ENCODE measurements around the gene ABHD1.

ABHD1 gene

DNA sequence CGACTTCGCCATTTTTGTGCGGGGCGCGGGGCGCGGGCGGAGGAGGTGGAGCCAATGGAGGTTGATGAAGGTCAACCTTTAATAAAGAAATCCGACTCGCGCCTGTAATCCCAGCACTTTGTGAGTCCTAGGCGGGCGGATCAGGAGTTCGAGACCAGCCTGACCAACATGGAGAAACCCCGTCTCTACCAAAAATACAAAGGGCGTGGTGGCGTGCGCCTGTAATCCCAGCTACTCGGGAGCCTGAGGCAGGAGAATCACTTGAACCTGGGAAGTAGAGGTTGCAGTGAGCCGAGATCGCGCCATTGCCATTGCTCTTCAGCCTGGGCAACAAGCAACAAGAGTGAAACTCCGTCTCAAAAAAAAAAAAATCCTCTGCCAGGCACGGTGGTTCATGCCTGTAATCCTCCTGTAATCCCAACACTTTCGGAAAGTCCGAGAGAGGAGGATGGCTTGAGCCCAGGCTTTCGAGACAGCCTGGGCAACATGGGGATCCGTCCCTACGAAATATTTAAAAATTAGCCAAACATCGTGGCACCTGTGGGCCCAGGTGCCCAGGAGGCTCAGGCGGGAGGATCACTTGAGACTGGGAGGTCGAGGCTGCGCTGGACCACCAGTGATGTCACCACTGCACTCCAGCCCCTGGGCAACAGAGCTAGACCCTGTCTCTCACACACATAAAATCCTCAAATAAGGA is 11.3 kb downstream of the ABHD1 start:
- no peak for DNase-seq (ENCODE audit: low read depth)

DNA sequence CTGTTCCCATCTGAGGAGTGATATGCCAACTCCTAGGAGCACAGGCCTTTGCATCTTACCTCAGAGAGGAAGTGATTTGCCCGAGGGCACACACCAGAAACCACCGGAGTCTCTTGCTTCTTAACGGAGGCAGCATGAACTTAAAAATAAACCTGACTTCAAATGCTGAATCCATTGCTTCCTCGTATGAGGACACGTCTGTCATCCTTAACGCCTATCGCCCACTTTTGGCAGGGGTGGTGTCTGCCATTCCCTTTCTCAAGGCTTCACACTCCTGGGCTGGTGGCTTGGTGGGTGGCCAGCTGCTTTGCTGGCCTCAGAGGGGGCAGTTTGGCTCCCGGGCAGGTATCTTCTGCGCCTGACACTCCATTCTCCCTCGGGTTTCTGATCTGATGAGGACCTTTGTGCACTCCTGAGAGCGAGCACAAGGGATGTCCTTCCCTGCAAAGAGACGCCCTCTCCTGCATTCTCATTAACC is 11.9 kb downstream of the ABHD1 start:
- no peak overlapping the region for H3K4me3 ChIP-seq (ENCODE audit: low read depth, low read length)
- no peak for DNase-seq (ENCODE audit: low read depth)
- TF ChIP-seq, protein P1, sequence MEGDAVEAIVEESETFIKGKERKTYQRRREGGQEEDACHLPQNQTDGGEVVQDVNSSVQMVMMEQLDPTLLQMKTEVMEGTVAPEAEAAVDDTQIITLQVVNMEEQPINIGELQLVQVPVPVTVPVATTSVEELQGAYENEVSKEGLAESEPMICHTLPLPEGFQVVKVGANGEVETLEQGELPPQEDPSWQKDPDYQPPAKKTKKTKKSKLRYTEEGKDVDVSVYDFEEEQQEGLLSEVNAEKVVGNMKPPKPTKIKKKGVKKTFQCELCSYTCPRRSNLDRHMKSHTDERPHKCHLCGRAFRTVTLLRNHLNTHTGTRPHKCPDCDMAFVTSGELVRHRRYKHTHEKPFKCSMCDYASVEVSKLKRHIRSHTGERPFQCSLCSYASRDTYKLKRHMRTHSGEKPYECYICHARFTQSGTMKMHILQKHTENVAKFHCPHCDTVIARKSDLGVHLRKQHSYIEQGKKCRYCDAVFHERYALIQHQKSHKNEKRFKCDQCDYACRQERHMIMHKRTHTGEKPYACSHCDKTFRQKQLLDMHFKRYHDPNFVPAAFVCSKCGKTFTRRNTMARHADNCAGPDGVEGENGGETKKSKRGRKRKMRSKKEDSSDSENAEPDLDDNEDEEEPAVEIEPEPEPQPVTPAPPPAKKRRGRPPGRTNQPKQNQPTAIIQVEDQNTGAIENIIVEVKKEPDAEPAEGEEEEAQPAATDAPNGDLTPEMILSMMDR (IDR thresholded peaks at IDR 0.05; ENCODE audit: insufficient read depth, low read depth, low read length, missing control alignments): no peak

More for the DNA sequence above, 11.3 kb downstream of the ABHD1 start:
- H3K4me3 ChIP-seq (ENCODE audit: low read depth, low read length): peak overlapping the region; percentile 53
- TF ChIP-seq, protein P1 (IDR thresholded peaks at IDR 0.05; ENCODE audit: insufficient read depth, low read depth, low read length, missing control alignments): no peak

DNA sequence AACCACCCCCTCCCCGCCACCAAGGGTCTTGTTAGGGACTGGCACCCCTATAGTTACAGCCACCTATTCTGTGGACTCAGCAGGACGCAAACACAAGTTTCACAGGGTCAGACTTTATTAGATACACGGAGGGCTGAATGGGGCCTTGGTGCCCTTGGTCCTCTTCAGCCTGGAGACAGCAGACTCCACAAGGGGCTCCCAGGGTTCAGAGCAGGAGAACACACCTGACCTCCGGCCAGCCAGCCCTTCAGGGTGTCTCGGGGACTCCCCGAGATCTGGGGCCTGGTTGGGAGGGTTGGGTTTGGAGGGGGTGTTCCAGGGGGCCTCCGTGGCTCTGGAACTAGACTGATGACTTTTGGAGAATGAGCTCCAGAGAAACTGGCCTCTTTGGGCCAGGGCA is 13.1 kb downstream of the ABHD1 start:
- DNase-seq (ENCODE audit: low read depth): no peak
- H3K4me3 ChIP-seq (ENCODE audit: low read depth, low read length): no peak overlapping the region
- TF ChIP-seq, protein P1 (IDR thresholded peaks at IDR 0.05; ENCODE audit: insufficient read depth, low read depth, low read length, missing control alignments): no peak

DNA sequence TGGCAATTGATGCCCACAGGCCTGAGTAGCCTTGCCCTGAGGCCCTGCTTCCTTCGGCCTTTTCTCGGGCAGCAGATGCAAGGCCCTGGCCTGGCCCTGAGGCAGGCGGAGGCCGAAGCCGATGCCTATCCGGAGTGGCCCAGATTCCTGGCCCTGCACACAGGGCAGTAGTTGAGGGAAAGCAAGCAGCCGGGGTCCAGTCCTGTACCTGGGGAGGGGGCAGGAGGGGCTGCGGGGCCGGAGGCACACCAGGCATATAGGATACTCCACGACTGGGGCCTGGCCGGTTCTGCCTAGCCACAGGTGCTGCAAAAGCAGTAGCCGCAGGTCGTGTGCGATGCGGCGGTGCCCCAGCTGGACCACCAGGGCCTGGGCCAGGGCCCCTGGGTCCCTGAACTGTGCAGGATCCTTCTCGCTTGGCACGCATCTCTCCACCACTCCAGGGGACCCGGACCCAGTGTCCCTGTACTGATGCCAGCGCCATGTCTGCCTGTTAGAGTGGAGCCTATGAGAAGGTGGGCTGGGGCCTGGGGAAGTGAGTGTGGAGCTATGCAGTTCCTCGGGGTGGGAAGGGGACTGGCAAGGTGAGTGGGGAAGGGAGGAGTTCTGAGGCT is 13.8 kb downstream of the ABHD1 start:
- TF ChIP-seq, protein P1 (IDR thresholded peaks at IDR 0.05; ENCODE audit: insufficient read depth, low read depth, low read length, missing control alignments): no peak
- DNase-seq (ENCODE audit: low read depth): no peak
- no peak overlapping the region for H3K4me3 ChIP-seq (ENCODE audit: low read depth, low read length)

DNA sequence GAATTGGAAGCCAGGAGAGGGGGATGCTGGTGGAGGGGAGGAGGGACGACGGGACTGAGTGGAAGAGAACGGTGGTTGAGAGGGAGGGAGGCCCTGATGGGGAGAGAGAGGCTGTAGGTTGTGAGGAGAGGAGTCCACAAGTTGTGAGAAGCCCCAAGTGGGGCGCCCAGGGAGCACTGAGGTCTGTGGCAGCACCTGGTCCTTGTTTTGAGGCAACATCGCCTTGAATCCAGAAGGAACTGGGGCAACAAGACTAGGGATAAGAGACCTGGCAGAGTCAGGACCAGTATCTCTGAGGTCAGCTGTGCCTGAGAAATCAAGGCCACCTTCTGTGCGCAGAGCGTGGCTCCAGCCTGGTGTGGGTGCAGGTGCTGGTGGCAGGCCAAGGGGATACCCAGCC is 14.5 kb downstream of the ABHD1 start:
- no peak overlapping the region for H3K4me3 ChIP-seq (ENCODE audit: low read depth, low read length)
- DNase-seq (ENCODE audit: low read depth): no peak
- TF ChIP-seq, protein P1 (IDR thresholded peaks at IDR 0.05; ENCODE audit: insufficient read depth, low read depth, low read length, missing control alignments): no peak

DNA sequence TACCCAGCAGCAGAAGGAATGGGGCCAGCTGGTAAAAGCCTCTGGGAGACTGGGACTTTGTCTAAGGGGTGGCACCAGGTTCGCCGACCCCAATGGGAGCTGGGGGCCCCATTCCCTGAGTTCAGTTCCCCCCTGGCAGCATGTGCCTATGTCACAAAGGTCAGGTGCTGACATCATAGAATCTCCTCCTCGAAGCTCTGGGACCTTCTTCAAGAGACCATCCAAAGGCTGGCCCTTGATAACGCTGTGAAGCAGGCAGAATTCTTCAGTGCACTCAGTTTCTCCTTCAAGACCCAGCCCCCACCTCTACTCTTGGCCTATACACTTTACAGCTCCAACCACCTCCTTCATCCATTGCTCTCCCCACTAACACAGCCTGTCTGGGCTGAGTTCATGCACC is 15.7 kb downstream of the ABHD1 start, which contains the start of gene PRR30:
PRR30 (minus strand) TSS at position 101 of the 400 bp plus-strand sequence. CDS start 1,081 bp downstream, outside the sequence.
- H3K4me3 ChIP-seq (ENCODE audit: low read depth, low read length): no peak within 1 kb of the TSS
- no peak for DNase-seq (ENCODE audit: low read depth)

More for the DNA sequence above, 15.7 kb downstream of the ABHD1 start, which contains the start of gene PRR30:
- TF ChIP-seq, protein P1 (IDR thresholded peaks at IDR 0.05; ENCODE audit: insufficient read depth, low read depth, low read length, missing control alignments): no peak

Data from GM12865 (cell line).